Measurements from ENCODE around the gene RND3. TPM values are rescaled to one million over a fixed set of nuclear protein-coding genes. Genes with fewer than 3 reads are reported as not detected.

RND3 gene
- total and polyA plus RNA-seq, 2 of the 13 experiments (the other 11 are each of a cell fraction or from before 2014, with no cell fraction given) = 0.13 to 0.42 TPM

- Histone ChIP-seq H3K9ac (ENCODE audit: insufficient read depth, low read depth, low read length) (no peak overlapping the region), H3K4me1 (ENCODE audit: insufficient read depth, low read length) (no peaks in the 10 kb centered on the region), H2AFZ (ENCODE audit: low read length) (no peak overlapping the region), H4K20me1 (ENCODE audit: insufficient read depth, low read length) (no peaks in the 10 kb centered on the region), H3K27ac (ENCODE audit: extremely low read length, insufficient read depth, low read length) (no peak overlapping the region), H3K4me2 (ENCODE audit: low read depth, low read length) (no peak overlapping the region), H3K27me3 (ENCODE audit: control insufficient read depth in 1 of 2, insufficient read depth in 2 of 2, low read length in 2 of 2) (no peaks in the 10 kb centered on the region), H3K36me3 (replicated peaks in 1 of 2; ENCODE audit: control insufficient read depth in 1 of 2, insufficient read depth in 2 of 2, low read length in 2 of 2) (no peaks in the 10 kb centered on the region), H3K9me3 (ENCODE audit: low read length) (no peaks in the 10 kb centered on the region), H3K79me2 (ENCODE audit: insufficient read depth, low read length) (no peaks in the 10 kb centered on the region), H3K4me3 (replicated peaks in 1 of 3; ENCODE audit: insufficient read depth in 1 of 3, low read depth in 2 of 3, low read length in 3 of 3) (no peak overlapping the region)
- BruUV-seq (replicated peaks) = no TSS peak
- CTCF ChIA-PET (ENCODE audit: low intra/inter-chr PET ratio, low total read pairs) = no interaction called here
- FAIRE-seq = no peak
- DNase-seq (ENCODE audit: low spot score) = no peak
- POLR2A ChIA-PET = no interaction called here
- WGBS (ENCODE audit: low lambda C conversion rate) = 0% methylated on average over 1 of the region's 1 CpG
- in situ Hi-C loops (cut with HindIII; ENCODE audit: extremely low pct_ligation_motif_present, low pct_unique_long_range_greater_than_20kb) = no loop called here
- no peak for ATAC-seq
- intact Hi-C loops (cut with micrococcal nuclease; ENCODE audit: unreplicated experiment) = no loop called here
- TF ChIP-seq ZNF441 (CRISPR knock-in tag; IDR thresholded peaks at IDR 0.05; ENCODE audit: borderline replicate concordance) (no peak), MAX (IDR thresholded peaks at IDR 0.05) (no peak), ZBTB49 (CRISPR knock-in tag; IDR thresholded peaks at IDR 0.05; ENCODE audit: borderline replicate concordance) (no peak), ZSCAN30 (CRISPR knock-in tag; IDR thresholded peaks at IDR 0.05) (no peak), ZFP62 (CRISPR knock-in tag; IDR thresholded peaks at IDR 0.05) (no peak), SUZ12 (IDR thresholded peaks at IDR 0.05; ENCODE audit: low read depth, low read length) (no peak), ZNF589 (CRISPR knock-in tag; conservative IDR thresholded peaks at IDR 0.05) (no peak), ZNF704 (CRISPR knock-in tag; IDR thresholded peaks at IDR 0.05; ENCODE audit: borderline replicate concordance) (no peak), TCF7L2 (IDR thresholded peaks at IDR 0.05; ENCODE audit: low read depth, low read length) (no peak), ZNF580 (CRISPR knock-in tag; IDR thresholded peaks at IDR 0.05; ENCODE audit: borderline replicate concordance, low read depth) (no peak), ZNF564 (CRISPR knock-in tag; IDR thresholded peaks at IDR 0.05) (no peak), ZNF513 (CRISPR knock-in tag; conservative IDR thresholded peaks at IDR 0.05) (no peak), ZXDC (CRISPR knock-in tag; IDR thresholded peaks at IDR 0.05) (no peak), ZBTB10 (CRISPR knock-in tag; IDR thresholded peaks at IDR 0.05; ENCODE audit: borderline replicate concordance) (no peak)
Observed at GRCh38 chr2:150418916-150419315, 68.6 kb downstream of the RND3 start.

Measured in HepG2 (cell line).